Astrocyte of the spinal cord (primary cell): ENCODE measurements around the gene POLL.

ENCODE experiments used
- DNase-seq: peaks from one replicate; pipeline ENCODE4 v3.0.0; 2011; ENCODE audit warnings: low read depth, low spot score
- H3K4me3 ChIP-seq: 2 replicates; pipeline ENCODE4 v1.5.1; 2011; ENCODE audit warnings: low read depth, mild to moderate bottlenecking, low read length, moderate library complexity
- CTCF ChIP-seq: IDR thresholded peaks from 2 replicates; pipeline ENCODE4 v1.5.1; 2012; ENCODE audit warnings: low read depth, mild to moderate bottlenecking, low read length, inconsistent platforms
- in situ Hi-C: cut with HindIII; loops from 2 replicates; pipeline ENCODE4 v1.10.0; 2017; ENCODE audit warnings: low sequenced_read_pairs

Gene POLL

DNA sequence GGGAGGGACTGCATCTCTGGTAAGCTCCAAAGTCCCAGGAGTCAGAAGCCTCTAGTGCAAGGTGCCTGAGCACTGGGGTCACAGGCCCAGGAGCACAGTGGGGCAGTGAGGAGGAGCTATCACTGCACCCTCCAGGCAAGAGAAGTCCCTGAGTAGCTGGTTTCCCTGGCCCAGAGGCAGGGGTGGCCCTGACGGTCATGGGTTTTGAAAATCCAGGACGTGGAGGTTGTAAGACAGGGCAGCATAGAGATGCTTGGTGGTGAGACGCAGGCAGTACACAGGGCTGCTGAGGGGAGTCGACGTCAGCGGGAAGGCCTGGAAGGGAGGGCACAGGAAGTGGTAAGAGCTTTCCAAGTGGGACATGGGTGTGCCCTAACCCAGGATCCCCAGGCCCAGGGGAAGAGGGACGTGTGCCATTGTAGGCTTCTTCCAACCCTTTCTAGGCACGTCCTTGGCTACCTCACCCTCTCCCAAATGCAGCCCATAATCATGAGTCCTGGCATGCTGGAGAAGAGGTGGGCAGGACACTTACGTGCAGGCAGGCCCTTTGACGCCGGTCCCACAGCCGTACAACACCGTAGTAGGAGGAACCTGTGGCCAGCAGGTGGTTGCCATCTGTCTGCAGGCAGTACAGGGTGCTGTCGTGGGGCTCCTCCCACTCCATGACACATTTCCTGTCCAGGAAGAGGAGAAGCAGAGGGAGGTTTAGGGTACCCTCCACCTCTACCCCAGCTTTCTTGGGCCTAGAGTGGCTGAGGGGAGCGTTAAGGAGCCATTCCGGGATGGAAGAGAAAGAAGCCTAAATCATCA is 23.2 kb upstream of the POLL start:
- no peak for DNase-seq
- no peak for TF ChIP-seq CTCF
- in situ Hi-C loops, result no loop called here
- no peak overlapping the region for H3K4me3 ChIP-seq

- in situ Hi-C loops, result no loop called here
- no peak for TF ChIP-seq CTCF
- DNase-seq, result no peak
- H3K4me3 ChIP-seq, result no peak overlapping the region
Observed at GRCh38 chr10:101609481-101609880, 21.4 kb upstream of the POLL start.

DNA sequence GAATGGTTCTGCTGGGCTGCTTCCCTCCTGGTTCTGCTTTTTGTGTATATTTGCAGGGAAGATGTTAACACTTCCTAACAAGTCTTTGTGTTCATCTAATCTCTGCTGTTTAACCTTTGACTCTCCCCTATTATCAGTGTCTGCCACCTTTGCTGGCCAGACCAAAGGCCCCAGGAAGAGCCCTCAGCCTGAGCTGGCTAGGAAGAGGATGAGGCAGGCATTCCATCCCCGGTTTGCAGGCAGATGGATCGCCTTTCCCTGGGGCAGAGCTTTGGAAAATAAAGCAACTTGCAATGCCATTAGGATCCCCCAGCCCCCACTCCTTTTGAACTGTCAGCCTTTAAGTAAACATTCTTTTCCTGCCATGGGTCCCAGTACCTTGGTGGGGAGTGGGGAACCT is 19.1 kb upstream of the POLL start:
- DNase-seq, result no peak
- in situ Hi-C loops, result no loop called here
- TF ChIP-seq CTCF, result no peak
- H3K4me3 ChIP-seq, result no peak overlapping the region

GRCh38 chr10:101602761-101603398 is 14.8 kb upstream of the POLL start:
- peak; percentile 51 for DNase-seq

DNA sequence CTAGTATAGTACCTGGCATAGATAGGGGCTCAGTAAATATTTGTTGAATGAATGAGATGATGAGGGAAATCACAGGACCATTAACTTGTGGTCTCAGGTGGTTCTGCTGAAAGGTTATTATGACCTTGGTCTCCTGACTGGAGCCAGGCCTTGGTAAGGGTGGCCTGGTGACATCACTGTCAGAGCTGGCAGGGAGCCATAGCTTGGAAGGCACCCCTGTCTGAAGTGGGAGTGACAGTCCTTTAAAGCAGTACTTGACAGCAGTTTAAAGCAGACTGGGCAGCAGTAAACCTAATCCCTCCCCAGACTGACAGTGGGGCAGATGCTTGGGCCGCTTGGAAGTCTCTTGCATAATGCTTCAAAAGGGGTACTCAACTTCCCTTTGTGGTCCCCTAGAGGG is 13.5 kb upstream of the POLL start:
- no peak overlapping the region for H3K4me3 ChIP-seq
- in situ Hi-C loops, result no loop called here
- no peak for DNase-seq
- no peak for TF ChIP-seq CTCF

More at GRCh38 chr10:101602761-101603398, 14.8 kb upstream of the POLL start:
- in situ Hi-C loops, result no loop called here
- H3K4me3 ChIP-seq, result no peak overlapping the region
- TF ChIP-seq CTCF, result peak; percentile 82

DNA sequence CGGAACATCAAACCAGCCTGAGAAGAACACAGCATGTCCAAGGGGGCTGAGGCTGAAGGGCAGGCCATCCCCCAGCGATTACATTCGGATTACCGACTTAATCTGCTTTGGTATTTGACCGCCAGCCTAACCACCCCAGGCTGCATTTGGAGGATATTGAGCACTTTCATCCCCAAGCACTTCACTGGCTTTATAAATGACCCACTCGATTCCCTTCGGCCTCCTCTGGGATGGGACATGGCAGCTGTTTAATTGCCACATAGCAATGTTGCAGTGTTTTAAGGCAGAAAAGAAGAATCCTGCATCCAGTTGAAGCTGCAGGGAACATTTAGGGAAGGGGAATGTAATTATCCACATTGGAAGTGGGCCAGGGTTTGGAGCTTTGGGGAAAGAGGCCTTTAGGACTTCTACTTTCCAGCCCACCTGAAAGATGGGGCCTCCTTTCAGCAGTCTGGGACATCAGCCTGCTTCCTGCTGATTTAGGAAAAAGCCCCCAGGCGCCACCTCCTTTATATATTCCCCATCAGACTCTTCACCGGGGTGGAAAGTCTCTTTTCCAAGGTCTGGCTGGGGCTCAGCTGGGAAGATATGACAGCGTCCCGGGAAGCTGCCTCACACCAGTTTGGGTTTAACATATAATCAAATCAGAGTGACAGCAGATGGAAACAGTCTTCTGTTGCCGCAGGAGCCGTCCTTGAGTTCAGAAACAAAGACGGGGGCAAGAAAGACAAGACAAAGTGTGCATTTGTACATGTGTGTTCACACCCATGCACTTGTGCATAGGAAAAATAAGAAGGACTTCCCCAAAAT is 9.2 kb upstream of the POLL start:
- no peak for TF ChIP-seq CTCF
- no peak overlapping the region for H3K4me3 ChIP-seq
- DNase-seq, result no peak
- in situ Hi-C loops, result no loop called here
